ENCODE results near the gene APH1B. TPM values are rescaled to one million over a fixed set of nuclear protein-coding genes. Genes with fewer than 3 reads are reported as not detected.

Gene APH1B
- total RNA-seq, 2 experiments from 2014 or later = 5.7 to 7.4 TPM

Other genes starting within 250 kb of the APH1B start
- gene TPM1, start 234.9 kb upstream of the APH1B start, total RNA-seq = 1 to 10 TPM; 8.0 to 8.5 TPM
- 10 to 100 TPM; 28.4 to 29.1 TPM for gene LACTB, start 155.7 kb upstream of the APH1B start, total RNA-seq
- 100 to 1,000 TPM; 160 to 166 TPM for gene RPS27L, start 120.1 kb upstream of the APH1B start, total RNA-seq
- 100 to 1,000 TPM; 156 to 165 TPM for gene RAB8B, start 88.0 kb upstream of the APH1B start, total RNA-seq
- not detected for gene CA12, start 104.2 kb downstream of the APH1B start, total RNA-seq
- 10 to 100 TPM; 37.3 to 42.2 TPM for gene USP3, start 227.0 kb downstream of the APH1B start, total RNA-seq